PC-9 (cell line): ENCODE measurements around the gene UHMK1.

Experiments used
- EZH2 ChIP-seq: fragments of 200-600 bp; sonication (generic); IDR thresholded peaks from 2 replicates; pipeline ENCODE4 v1.8.0; 2017; ENCODE audit warnings: antibody characterized with exemption, low read depth
- TF ChIP-seq, protein P1 (sequence below): fragments of 200-600 bp; sonication (generic); conservative IDR thresholded peaks from 2 replicates; pipeline ENCODE4 v1.6.1; 2017; ENCODE audit warnings: mixed run types, antibody characterized with exemption, mild to moderate bottlenecking, moderate library complexity

DNA sequence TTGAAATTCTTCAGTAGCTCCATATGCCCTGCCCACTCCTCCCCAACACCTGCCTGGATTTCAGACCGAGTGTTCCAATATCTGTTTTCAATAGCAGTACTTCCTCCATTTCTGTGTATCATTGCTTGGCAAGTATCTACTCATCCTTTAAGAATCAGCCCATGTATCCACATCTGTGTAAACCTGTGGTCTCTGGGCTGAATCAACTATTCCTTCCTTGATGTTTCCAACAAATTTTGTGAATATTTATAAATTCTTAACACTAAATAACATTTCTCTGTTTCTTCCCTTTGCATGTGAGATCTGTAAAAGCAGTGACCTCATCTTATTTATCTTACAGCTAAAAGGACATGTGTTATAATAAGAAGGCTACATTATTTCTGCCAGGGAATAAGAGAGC is 37.9 kb downstream of the UHMK1 start:
- TF ChIP-seq, protein P1, sequence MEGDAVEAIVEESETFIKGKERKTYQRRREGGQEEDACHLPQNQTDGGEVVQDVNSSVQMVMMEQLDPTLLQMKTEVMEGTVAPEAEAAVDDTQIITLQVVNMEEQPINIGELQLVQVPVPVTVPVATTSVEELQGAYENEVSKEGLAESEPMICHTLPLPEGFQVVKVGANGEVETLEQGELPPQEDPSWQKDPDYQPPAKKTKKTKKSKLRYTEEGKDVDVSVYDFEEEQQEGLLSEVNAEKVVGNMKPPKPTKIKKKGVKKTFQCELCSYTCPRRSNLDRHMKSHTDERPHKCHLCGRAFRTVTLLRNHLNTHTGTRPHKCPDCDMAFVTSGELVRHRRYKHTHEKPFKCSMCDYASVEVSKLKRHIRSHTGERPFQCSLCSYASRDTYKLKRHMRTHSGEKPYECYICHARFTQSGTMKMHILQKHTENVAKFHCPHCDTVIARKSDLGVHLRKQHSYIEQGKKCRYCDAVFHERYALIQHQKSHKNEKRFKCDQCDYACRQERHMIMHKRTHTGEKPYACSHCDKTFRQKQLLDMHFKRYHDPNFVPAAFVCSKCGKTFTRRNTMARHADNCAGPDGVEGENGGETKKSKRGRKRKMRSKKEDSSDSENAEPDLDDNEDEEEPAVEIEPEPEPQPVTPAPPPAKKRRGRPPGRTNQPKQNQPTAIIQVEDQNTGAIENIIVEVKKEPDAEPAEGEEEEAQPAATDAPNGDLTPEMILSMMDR, result no peak
- no peak for TF ChIP-seq EZH2
